Activated naive CD4-positive, alpha-beta T cell (primary cell): Measurements from ENCODE around the gene ERICH6.
"Not testable (repeated sequence)": the region's sequence is repeated elsewhere in the genome, so short reads cannot be mapped to it uniquely, and the experiment has no call there.

ENCODE experiments used
- DNase-seq, 4 experiments: peaks; one replicate each; lab custom pipeline; 2025; lab: John Stamatoyannopoulos, UW

Gene ERICH6

GRCh38 chr3:150681057-150681456 lies 22.7 kb downstream of the ERICH6 start:
- no peak for DNase-seq

GRCh38 chr3:150680562-150680961 lies 23.2 kb downstream of the ERICH6 start:
- no peak for DNase-seq

GRCh38 chr3:150675587-150675986 lies 28.1 kb downstream of the ERICH6 start:
- no peak for DNase-seq

- no peak for DNase-seq
Measured at GRCh38 chr3:150673966-150674365, 29.8 kb downstream of the ERICH6 start.

GRCh38 chr3:150666167-150666566 lies 37.6 kb downstream of the ERICH6 start:
- DNase-seq, result no peak

- no peak for DNase-seq
Measured at GRCh38 chr3:150663461-150663860, 40.3 kb downstream of the ERICH6 start.

GRCh38 chr3:150662410-150663200 lies 41.1 kb downstream of the ERICH6 start:
- DNase-seq, result no peak

GRCh38 chr3:150656316-150656715 lies 47.4 kb downstream of the ERICH6 start:
- DNase-seq, result no peak

- no peak for DNase-seq
Measured at GRCh38 chr3:150653110-150653561, 50.6 kb downstream of the ERICH6 start.

- no peak for DNase-seq
Measured at GRCh38 chr3:150640256-150640655, 63.5 kb downstream of the ERICH6 start.

- no peak for DNase-seq
Measured at GRCh38 chr3:150639262-150639661, 64.5 kb downstream of the ERICH6 start.

GRCh38 chr3:150636258-150636657 lies 67.5 kb downstream of the ERICH6 start:
- DNase-seq, result no peak

GRCh38 chr3:150635526-150635925 lies 68.2 kb downstream of the ERICH6 start:
- DNase-seq, result no peak

- no peak for DNase-seq
Measured at GRCh38 chr3:150635076-150635475, 68.6 kb downstream of the ERICH6 start.

- no peak for DNase-seq
Measured at GRCh38 chr3:150631515-150632221, 72.1 kb downstream of the ERICH6 start.

GRCh38 chr3:150627557-150627956 lies 76.2 kb downstream of the ERICH6 start:
- no peak for DNase-seq

GRCh38 chr3:150626148-150626930 lies 77.4 kb downstream of the ERICH6 start:
- no peak for DNase-seq

GRCh38 chr3:150623945-150624344 lies 79.8 kb downstream of the ERICH6 start:
- no peak for DNase-seq

GRCh38 chr3:150622955-150623354 lies 80.8 kb downstream of the ERICH6 start:
- not testable (repeated sequence) for DNase-seq

GRCh38 chr3:150620002-150620689 lies 83.6 kb downstream of the ERICH6 start:
- DNase-seq, result no peak

- DNase-seq, result no peak
Measured at GRCh38 chr3:150613709-150614480, 89.8 kb downstream of the ERICH6 start.
